Stimulated activated CD4-positive, alpha-beta T cell treated with anti-CD3 and anti-CD28 coated beads, Interleukin-2, amount 100 ng/mL, for 4 hours (primary cell): ENCODE results near the gene AMOTL2.

Experiments
- DNase-seq: peaks from one replicate; pipeline ENCODE4 v3.0.0-alpha.2; 2020; ENCODE audit warnings: low read depth

Gene AMOTL2

DNA sequence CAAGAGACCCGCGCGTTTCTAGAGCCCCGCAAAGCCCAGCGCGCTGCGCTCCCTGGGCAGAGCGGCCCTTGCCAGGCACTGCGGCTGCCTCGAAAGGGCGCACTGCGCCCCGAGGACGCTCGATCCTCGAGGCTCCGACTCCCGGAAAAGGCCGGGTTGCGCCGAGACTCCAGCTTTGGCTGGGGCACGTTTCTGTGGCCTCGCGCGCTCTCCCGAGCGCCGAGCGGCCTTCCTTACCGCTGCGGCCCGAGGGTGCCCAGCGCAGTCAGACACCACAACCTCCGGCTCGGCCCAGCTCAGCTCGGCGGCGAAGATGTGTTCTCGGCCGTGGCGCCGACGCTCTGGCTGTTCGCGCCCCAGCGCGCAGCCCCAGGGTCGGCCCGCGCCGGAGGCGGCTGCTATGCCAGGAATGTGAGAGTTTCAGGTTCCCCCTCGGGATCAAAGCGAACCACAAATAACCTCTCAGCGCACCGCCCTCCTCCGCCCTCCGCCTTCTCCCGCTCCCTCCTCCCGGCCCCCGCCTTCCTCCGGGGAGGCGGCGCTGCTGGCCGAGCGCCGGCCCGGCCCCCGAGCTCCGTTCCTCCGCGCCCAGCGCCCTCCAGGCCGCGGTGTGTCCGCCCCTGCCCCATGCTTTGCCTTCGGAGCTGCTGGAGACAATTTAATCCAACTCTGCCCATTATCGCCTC is at the start of gene AMOTL2:
Gene AMOTL2 (minus strand): TSS at position 343 of the 686 bp plus-strand sequence. CDS start 3,014 bp downstream, outside the sequence.
- DNase-seq = no peak

DNA sequence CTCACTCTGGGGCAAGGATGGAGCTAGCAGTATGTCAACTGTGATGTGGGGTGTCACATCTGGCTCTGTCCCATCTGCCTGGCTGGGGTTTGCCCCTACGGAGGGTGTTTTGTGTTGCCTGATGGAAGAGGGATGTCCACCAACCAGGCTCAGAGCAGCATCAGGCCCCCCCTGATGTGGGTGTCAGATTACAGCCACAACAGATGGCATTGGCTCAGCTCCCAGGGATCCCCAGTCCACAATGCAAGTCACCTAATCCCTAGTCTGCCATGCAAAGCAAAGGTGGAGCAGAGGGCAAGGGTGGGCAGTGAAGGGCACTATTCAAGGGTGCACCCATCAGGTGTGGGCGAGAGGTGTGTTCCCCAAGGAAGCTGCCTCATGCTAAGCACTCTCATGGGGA is 48.9 kb upstream of the AMOTL2 start:
- DNase-seq = no peak

DNA sequence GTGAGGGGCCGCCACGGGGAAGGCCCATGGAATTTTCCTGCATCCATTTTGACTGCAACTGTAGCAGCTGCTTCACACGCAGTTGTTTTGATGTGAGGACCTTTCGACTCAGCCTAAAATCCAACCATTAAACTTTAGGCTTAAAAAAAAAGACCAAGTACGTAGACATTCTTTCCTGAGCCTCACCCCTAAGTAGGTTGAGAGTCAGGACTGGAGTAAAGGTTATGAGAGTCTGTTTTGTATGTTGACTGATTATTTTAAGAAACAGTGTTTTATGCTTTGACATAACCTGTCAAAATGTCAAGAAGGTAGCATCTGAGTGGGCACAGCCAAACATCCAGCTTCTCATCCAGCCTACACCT is 45.7 kb upstream of the AMOTL2 start:
- DNase-seq = no peak

DNA sequence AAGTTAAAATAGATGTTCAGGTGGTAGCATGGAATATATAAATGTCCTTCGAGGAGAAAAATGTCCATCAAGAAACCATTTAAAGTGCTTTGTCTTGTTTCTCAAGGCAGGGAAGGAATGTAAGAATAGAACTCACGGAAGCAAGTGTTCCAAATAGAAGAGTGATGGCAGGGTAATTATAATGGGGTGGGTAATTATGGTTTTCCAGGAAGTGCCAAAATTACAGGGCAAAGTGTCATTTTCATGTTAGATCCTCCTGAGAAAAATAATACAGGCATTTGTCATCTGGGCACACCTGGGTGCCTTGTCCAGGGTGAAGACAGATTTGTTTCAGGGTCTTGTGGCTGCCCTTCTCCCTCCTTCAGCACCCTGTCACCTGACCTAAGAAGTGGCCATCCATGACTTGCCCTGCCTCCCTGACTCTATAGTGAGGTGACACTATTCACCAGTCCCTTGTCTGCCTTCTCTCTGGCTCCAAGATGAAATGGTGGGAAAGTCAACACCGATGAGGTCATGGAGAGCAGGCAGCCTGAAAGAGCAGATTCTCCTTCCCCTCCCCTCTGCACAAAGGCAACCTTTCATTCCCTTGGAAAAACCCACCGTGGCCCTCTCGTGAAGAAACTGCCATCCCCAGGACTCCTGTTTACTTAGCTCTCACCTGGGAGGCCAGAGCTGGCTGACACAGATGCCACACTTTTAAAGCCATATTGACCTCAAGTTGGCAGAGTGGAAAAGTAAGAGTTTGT is 45.1 kb upstream of the AMOTL2 start:
- DNase-seq = no peak

DNA sequence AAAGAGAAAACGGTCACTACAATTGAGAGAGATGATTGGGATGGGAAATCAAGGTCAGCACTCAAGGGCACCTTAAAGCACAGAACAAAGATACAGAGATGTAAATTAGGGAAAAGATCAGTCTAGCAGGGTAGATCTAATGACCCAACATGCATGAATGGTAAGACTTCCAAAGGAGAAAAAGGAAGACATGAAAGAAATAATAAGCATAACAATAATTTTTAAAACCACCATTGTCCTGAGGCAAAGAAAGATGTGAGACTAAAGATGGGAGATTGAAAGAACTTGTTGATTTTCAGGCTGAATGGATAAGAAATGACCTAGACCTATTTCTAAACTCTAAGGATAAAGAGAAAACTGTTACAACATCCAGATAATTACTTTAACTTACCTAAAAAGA is 34.8 kb upstream of the AMOTL2 start:
- no peak for DNase-seq

DNA sequence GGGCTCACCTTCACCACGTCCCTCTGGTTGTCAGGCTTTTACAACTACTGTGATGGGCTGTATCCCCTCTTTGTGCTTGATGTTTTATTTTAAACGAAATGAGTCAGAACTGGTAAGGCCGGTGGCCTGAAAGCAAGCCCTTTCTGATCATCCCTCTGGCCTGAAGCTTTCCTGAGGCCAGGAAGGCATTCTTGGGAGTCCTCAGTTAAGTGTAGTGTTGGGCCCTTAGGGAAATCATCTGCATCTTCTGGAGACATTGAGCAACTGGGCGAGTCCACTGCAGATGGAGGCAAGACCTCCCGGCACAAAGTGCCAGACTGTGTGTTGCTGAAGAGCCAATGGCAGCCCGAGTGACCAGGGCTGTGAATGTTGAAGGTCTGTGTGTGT is 33.0 kb upstream of the AMOTL2 start:
- DNase-seq = no peak

DNA sequence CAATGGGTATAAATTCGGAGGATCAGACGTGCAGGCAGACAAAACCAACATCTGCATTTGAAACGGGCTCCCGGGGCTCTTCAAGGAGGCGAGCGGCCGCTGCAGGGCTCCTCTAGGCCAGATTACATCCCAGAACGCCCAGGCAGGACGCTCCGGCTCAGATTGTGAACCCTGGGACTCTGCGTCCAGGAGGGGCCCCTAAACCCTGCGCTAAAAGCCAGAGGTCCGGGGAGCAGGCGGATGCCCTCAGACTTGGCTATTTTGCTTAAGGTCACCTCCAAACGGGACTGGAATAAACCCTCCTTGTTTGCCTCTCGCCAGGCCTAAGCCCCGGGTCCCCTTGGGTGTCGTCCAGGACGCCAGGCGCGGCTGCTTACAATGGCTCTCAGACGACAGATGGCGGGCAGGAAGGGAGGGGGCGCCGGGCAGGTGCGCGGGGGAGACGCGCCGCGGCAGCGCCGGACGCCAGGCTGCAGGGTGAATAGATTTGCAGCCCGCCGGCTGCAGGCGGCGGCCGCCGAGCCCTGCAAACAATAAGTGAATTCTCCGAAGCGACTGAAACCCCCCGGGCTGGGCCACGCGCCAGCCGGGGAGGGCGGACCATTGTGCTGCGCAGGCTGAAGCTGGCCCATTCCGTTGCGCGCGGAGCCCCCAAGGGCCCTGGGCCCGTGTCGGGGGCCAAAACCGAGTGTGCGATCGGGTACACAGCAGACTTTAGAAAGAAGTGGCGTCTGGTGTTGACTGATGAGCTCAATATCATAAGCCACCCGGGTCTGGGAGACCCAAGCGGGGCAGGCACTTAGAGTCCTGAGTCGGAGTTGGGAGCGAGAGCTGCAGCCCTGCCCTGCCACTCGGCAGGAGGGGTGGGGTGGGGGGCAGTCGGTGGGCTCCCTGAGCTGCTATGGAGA is 32.3 kb upstream of the AMOTL2 start:
- no peak for DNase-seq

DNA sequence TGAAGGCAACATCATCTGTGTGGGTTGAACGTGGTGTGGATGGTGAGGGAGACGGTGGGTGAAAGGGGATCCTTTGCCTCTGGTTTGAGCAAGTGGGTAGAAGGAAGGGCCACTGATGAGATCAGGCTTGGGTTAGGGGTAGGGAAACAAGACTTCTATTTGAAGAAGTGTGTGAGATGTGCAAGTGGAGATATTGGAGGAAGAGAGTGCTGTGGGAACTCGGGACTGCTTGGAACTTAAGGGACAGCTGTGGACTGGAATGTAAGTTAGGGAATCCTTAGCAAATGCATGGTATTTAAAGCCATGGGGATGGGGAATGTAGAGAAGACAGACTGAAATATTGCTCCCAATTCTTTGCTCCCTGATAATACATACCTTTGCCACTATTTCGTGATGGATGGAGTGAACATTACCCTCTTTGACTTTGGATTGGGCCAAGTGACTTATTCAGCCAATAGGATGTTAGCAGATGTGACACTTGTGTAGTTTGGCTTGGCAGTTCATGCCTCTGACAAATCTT is 30.2 kb upstream of the AMOTL2 start:
- no peak for DNase-seq

DNA sequence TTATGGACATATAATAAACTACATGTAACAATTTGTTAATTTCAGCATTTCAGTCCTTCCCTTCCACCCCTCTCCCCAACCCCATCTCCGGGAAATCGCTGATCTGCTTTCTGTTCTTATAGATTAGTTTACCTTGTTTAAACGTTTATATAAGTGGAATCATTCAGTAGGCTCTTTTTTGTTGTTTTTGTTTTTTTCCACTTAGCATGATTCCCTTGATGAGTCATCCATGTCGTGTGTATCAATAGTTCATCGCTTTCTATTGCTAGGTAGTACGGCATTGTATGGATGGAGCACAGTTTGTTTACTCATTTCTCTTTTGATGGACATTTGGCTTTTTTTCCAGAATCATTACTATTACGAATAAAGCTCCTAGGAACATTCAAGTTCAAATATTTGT is 23.5 kb upstream of the AMOTL2 start:
- DNase-seq = no peak

DNA sequence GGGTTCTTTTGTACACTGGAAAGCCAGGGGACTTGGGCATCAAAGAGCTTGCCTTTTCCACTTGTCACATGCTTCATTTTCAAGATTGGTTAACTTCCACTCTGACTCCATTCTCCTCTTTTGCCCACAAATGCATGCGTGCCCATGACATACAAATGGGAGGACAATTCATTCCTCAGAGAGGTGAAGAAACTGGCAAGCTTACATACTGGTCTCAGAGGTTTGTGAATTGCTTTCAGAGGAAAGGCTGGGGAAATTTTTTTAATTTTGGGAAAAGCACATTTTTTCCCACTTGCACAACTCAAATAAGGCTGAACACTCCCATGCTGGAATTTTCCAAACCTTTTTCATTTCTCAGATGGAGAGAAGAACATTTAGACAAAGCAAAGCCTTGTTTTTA is 20.9 kb upstream of the AMOTL2 start:
- no peak for DNase-seq

DNA sequence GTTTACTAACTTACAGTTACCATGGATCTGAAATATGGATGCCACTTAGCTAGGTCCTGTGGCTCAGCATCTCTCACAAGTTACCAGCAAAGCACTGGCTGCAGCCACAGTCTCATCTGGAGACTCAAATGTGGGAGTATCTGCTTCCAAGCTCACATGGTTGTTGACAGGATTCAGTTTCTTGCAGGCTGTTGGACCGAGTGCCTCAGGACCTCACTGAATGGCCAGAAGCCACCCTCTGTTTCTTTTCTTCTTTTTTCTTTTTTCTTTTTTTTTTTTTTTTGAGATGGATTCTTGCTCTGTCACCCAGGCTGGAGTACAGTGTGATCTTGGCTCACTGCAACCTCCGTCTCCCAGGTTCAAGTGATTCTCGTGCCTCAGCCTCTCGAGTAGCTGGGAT is 20.1 kb upstream of the AMOTL2 start:
- no peak for DNase-seq

DNA sequence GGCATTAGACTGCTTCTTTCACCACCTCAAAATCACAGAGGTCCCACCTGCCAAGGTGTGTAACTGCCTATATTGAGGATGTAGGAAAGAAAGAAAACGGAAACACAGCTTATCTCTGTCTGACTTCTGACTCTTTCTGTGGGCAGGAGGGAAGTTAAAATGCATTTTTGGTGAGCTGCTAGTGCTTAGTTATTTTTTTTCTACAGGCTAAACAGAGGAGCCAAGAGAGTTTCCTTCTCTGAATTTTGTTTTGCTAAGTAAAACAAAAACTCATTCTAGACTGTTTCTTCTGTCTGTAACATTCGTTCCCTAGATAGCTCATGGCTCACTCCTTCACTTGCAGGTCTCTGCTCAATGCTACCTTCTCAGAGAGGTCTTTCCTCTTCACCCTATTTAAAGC is 18.8 kb upstream of the AMOTL2 start:
- DNase-seq = no peak

DNA sequence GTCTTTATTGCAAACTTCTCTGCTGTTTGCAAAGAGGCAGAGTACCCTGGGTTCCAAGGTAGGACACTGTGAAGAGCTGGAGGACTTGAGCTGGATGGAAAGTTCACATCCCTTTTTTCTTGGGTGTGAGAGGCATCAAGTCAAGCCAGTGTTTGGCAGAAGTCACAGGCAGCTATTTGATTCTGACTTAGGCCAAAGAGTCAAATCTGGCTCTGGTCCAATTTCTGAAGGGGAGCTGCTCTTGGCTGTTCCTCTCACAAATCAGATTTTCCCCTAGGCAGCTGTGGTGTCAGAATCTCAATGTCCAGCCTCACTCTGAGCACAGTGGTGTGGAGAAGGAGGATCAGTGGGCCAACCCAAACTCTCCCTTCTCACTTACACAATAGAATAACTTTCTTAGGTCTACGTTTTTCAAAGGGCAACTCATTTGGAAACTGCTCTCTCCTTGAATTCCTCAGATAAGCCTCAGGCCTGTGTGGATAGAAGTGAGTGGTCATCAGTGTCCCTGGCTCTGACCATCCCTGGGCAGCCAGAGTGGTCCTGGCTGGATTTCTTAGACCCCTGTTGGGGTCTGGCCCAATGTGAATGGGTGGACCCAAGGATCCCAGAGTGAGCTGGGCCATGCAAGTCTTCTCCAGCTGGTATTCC is 18.2 kb upstream of the AMOTL2 start:
- DNase-seq = no peak

DNA sequence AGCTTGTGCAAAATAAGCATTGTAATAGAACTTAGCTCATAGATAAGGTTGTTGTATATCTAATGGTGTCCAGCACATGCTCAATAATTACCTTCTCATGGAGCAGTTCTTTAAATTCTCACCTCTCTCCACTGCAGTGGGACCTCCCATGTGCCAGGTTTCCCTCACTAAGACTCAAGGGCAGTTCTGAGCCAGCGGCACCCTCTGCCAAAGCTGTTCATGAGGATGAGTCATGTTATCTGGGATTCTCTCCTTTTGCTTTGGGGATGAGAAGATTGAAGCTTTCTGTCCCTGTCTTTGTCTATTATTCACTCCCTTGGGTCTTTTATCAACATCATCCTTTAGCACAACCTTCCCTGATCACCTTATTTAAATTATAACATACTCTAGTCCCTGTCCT is 15.6 kb upstream of the AMOTL2 start:
- DNase-seq = no peak

DNA sequence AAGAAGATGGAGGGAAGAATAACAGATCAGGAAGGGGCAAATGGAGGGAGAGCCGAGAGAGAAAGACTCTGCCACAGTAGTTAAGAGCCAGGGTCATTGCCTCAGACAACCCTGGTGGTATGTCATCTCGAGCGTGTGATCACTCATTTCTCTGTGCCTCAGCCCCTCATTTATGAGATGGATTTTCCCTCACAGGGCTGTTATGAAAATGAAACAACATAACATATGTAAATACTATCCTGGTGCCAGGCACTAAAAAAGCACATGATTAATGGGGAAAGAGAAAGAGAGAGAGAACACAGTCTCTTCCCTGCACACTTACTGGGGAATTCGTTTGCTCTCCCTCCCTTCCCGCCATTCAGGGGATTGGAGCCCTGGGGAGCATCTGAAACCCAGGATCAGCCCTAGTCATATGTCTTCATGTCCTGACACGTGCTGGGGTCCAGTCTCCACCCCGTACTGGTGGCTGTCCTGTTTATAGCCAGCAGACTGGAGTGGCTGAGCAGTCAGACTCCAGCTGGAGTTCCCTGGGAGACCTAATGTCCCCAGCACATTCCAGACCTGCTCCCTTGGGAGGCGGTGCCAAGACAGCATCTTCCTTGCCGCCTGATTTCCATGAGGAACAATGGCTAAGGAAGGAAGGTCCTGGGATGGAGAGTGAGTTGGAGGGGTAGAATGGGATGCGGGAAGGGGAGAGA is 14.7 kb upstream of the AMOTL2 start:
- DNase-seq = no peak

DNA sequence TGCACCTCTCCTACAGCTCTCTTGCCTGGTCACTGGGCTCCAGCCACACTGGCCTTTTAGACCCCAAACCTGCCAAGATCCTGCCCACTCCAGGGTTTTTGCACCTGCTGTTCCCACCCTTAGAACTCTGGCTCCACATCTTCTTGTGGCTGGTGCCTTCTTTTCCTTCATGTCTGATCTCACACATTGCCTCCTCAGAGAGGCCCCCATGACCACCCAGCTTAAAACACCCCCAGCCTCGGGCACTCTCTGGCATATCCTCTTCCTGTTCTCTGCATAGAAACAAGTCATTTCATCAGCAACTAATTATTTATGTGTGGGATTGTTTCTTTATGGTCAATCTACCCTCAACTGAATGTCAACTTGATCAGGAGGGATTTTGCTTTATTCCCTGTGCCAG is 14.0 kb upstream of the AMOTL2 start:
- DNase-seq = no peak

DNA sequence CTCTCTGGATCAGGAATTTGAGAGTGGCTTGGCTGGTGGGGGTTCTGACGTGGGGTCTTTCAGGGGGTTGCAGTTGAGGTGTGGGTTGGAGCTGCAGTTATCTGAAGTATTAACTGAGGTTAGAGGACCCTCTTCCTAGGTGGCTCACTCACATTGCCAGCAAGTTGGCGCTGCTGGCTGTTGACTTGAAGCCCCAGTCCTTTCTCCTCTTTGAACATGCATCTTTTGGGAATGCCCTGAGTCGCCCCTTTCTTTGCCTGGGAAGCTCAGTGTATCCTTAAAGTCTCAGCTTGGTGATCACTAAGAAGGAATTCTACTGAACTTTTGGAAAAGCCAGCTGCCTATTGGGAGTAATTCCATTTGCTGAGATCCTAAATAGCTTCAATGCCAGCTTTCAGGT is 13.0 kb upstream of the AMOTL2 start:
- DNase-seq = no peak

DNA sequence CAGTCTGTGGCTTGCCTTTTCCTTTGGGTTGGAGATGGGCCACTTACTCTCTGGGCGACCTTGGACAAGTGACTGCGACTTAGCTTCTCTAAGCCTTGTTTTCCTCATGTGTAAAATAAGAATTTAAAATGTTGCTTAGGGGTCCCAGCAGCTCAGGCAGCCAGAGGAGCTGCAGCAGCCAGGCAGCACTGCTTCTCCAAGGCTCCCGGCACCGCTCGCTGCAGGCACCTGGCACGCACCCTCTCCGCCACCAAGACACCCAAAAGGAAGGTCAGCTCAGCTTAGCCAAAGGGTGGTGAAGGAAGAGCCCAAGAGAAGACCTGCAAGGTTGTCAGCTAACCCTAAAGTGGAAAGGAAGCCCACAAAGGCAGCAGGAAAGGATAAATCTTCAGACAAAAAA is 10.7 kb upstream of the AMOTL2 start:
- no peak for DNase-seq

DNA sequence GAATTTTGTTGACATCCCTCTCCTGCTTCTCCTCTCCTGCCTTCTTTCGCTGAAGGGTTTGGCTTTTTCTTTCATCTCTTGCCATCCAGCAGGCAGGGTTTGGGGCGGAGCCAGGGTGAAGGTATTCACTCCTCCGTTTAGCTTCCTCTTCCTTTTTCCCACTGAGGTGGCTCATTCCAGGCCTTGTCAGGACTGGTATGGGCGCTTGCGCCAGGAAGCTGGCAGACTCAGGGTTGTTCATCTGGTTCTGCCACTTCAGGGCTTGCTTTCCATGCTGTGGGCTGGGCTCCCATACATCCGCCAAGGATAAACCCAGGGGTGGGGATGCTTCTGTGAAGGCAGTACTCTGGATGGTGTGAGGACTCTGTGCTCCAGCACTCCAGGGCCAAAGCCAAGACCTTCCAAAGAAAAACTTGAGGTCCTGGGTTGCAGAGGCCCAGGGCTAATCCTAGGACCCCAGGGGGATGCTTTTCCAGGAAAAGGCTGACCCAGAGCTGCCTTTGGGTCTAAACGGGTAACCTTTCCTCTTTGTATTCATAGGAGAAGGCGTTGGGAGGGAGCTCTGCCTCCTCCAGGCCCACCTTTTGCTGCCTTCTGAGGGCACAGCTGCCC is 7.7 kb upstream of the AMOTL2 start:
- no peak for DNase-seq

DNA sequence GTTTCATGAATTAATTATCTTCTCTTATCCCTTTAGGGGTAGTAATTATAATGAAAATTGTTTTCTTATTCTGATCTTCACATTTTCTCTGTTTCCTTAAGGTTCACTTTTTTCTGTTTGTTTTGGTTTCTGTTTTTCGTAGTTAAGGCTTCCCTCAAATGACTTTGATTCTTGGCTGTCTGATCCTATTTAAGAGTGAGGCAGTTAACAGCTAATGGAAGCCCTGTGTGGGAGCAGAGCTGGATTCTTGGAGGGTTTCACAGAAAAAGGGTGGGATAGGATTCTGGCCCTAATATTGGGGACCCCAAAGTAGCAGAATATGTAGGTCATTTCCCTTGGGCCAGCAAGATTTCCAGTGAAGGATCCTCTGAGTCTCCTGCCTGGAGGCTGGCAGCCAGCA is 6.8 kb upstream of the AMOTL2 start:
- DNase-seq = no peak

DNA sequence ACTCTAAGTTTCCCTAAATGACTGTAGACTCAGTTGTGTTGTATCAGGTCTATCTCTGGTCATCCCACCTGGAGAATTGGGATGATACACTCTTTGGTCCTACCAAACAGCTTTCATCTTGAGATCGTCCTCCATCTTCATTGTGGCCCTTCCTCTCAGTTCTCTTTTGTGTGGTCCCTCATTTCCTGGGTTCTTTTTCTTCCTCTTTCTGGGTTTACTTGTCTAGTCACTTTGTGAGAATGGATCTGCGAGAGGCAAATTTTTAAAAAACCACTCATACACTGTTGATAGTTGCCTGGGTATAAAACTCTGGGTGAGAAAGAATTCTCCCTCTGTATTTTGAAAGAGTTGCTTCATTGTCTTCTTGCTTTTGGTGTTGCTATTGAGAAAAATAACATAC is 6.0 kb upstream of the AMOTL2 start:
- no peak for DNase-seq
